ENCODE data around the gene SAP30BP. TPM values are rescaled to one million over a fixed set of nuclear protein-coding genes. Genes with fewer than 3 reads are reported as not detected.

The SAP30BP gene
- total RNA-seq, 1 experiment from 2014 or later = 149 TPM

GRCh38 chr17:75626496-75627038 lies 40.6 kb upstream of the SAP30BP start:
- peak; percentile 4; the same call in 1 of the 2 replicates for ATAC-seq
- Histone ChIP-seq H3K4me2 (ENCODE audit: low read length) (no peak overlapping the region), H3K9me3 (ENCODE audit: control insufficient read depth in 1 of 2, insufficient read depth in 1 of 2, low read depth in 1 of 2, low read length in 2 of 2) (no peaks in the 10 kb centered on the region), H3K9me2 (ENCODE audit: insufficient read depth) (no peaks in the 10 kb centered on the region), H3K4me1 (ENCODE audit: control insufficient read depth in 1 of 2, insufficient read depth in 2 of 2, low read length in 2 of 2) (no peaks in the 10 kb centered on the region; a peak in 1 of 4 replicates), H3K4me3 (replicated peaks in 1 of 2; ENCODE audit: low read depth in 1 of 2, low read length in 2 of 2) (no peak overlapping the region), H2AFZ (ENCODE audit: low read depth, low read length, poor library complexity, severe bottlenecking) (no peak overlapping the region), H3K27ac (ENCODE audit: low read depth, low read length) (peak overlapping the region; percentile 12; the same call in 1 of the 2 replicates), H3K27me3 (ENCODE audit: insufficient read depth, low read length) (no peaks in the 10 kb centered on the region), H3K79me2 (ENCODE audit: insufficient read depth, low read length) (no peaks in the 10 kb centered on the region), H3K9ac (ENCODE audit: low read length) (no peak overlapping the region), H4K20me1 (ENCODE audit: insufficient read depth) (no peaks in the 10 kb centered on the region), H3K36me3 (ENCODE audit: control insufficient read depth in 1 of 2, insufficient read depth in 2 of 2, low read length in 2 of 2) (no peaks in the 10 kb centered on the region)
- no peak for DNase-seq (ENCODE audit: low read depth, low spot score)
- TF ChIP-seq FOSL1 (IDR thresholded peaks at IDR 0.05; ENCODE audit: low read depth) (no peak), REST (IDR thresholded peaks at IDR 0.05; ENCODE audit: low read depth) (no peak), SIN3A (IDR thresholded peaks at IDR 0.05; ENCODE audit: low read depth) (no peak), SRF (IDR thresholded peaks at IDR 0.05; ENCODE audit: low read depth) (no peak), ZFX (IDR thresholded peaks at IDR 0.05) (peak; percentile 5; the same call in 1 of the 2 replicates)
- no TSS peak for BruUV-seq (replicated peaks)
- POLR2A ChIA-PET = no interaction called here
- intact Hi-C loops (cut with micrococcal nuclease) = no loop called here
- RAD21 ChIA-PET (ENCODE audit: low non-redundant PET in 1 of 2, low total read pairs in 2 of 2, uncharacterized antibody in 2 of 2, unreplicated experiment in 2 of 2) = no interaction called here
- CTCF ChIA-PET = interaction anchor here (1.2 kb wide), 1 partner anchor 25 kb away, joined by 3 read pairs; no protein-coding TSS in a partner anchor

GRCh38 chr17:75627094-75627493 lies 40.0 kb upstream of the SAP30BP start:
- DNase-seq (ENCODE audit: low read depth, low spot score) = no peak
- H3K4me2 ChIP-seq (ENCODE audit: low read length) = no peak overlapping the region
- H3K9me2 ChIP-seq (ENCODE audit: insufficient read depth) = no peaks in the 10 kb centered on the region
- H3K36me3 ChIP-seq (ENCODE audit: control insufficient read depth in 1 of 2, insufficient read depth in 2 of 2, low read length in 2 of 2) = no peaks in the 10 kb centered on the region
- BruUV-seq (replicated peaks) = no TSS peak
- H3K4me3 ChIP-seq (replicated peaks in 1 of 2; ENCODE audit: low read depth in 1 of 2, low read length in 2 of 2) = no peak overlapping the region
- no peak overlapping the region for H2AFZ ChIP-seq (ENCODE audit: low read depth, low read length, poor library complexity, severe bottlenecking)
- H3K27me3 ChIP-seq (ENCODE audit: insufficient read depth, low read length) = no peaks in the 10 kb centered on the region
- H3K4me1 ChIP-seq (ENCODE audit: control insufficient read depth in 1 of 2, insufficient read depth in 2 of 2, low read length in 2 of 2) = no peaks in the 10 kb centered on the region; a peak in 1 of 4 replicates
- H4K20me1 ChIP-seq (ENCODE audit: insufficient read depth) = no peaks in the 10 kb centered on the region
- ATAC-seq = no peak
- TF ChIP-seq FOSL1 (IDR thresholded peaks at IDR 0.05; ENCODE audit: low read depth) (no peak), ZNF274 (IDR thresholded peaks at IDR 0.05; ENCODE audit: low read depth, low read length) (no peak), CEBPB (IDR thresholded peaks at IDR 0.05; ENCODE audit: low read depth) (no peak), CBX3 (IDR thresholded peaks at IDR 0.05; ENCODE audit: low read depth) (no peak), SIN3A (IDR thresholded peaks at IDR 0.05; ENCODE audit: low read depth) (no peak), SRF (IDR thresholded peaks at IDR 0.05; ENCODE audit: low read depth) (no peak)
- H3K9me3 ChIP-seq (ENCODE audit: control insufficient read depth in 1 of 2, insufficient read depth in 1 of 2, low read depth in 1 of 2, low read length in 2 of 2) = no peaks in the 10 kb centered on the region
- H3K79me2 ChIP-seq (ENCODE audit: insufficient read depth, low read length) = no peaks in the 10 kb centered on the region
- ChIA-PET RAD21 (ENCODE audit: low non-redundant PET in 1 of 2, low total read pairs in 2 of 2, uncharacterized antibody in 2 of 2, unreplicated experiment in 2 of 2) (no interaction called here), POLR2A (no interaction called here), CTCF (interaction anchor here (1.2 kb wide), 1 partner anchor 26 kb away, joined by 3 read pairs; no protein-coding TSS in a partner anchor)
- intact Hi-C loops (cut with micrococcal nuclease) = no loop called here
- H3K27ac ChIP-seq (ENCODE audit: low read depth, low read length) = no peak overlapping the region; the same call in 1 of the 2 replicates
- no peak overlapping the region for H3K9ac ChIP-seq (ENCODE audit: low read length)
